CD4-positive, alpha-beta T cell (primary cell): ENCODE measurements around the gene CAPN15. TPM values are rescaled to one million over a fixed set of nuclear protein-coding genes. Genes with fewer than 3 reads are reported as not detected.

Experiments used
- ATAC-seq: fragments of 200-7000 bp; cut with Tn5 transposase; one replicate; pipeline ENCODE4 v1.10.0; 2022; ENCODE audit warnings: mild to moderate bottlenecking; ENCODE audit not compliant: poor library complexity
- CTCF ChIA-PET: fragments of 350-600 bp; sonication (Branson Sonifier 250); formaldehyde crosslinking; loops from one replicate; lab custom pipeline; 2021; ENCODE audit warnings: antibody characterized with exemption, inconsistent platforms; lab: Charles Lee
- POLR2A ChIA-PET: fragments of 350-600 bp; sonication (Branson Sonifier 250); formaldehyde crosslinking; loops from one replicate; lab custom pipeline; 2021; ENCODE audit warnings: antibody characterized with exemption, inconsistent platforms; lab: Charles Lee
- DNase-seq, 14 experiments: peaks; one replicate each; pipeline ENCODE4 v3.0.0-alpha.2; 2013 to 2020; ENCODE audit warnings: mixed read lengths in 2 of 14
- H3K27ac ChIP-seq, 2 donors: one replicate each; pipeline versions ENCODE4 v1.5.1 to v1.7.0; 2013; ENCODE audit warnings: low read length in 2 of 2, low read depth in 1 of 2, mild to moderate bottlenecking in 1 of 2
- H3K27me3 ChIP-seq, 2 experiments: 1 replicate in 1 of 2; 2 replicates in 1 of 2; pipeline versions ENCODE4 v1.6.1 to v1.7.0; 2013; ENCODE audit warnings: low read length in 2 of 2, control low read depth in 1 of 2, mild to moderate bottlenecking in 1 of 2, moderate library complexity in 1 of 2; ENCODE audit not compliant: insufficient read depth in 2 of 2, control insufficient read depth in 1 of 2
- H3K36me3 ChIP-seq: one replicate; pipeline ENCODE4 v1.6.1; 2013; ENCODE audit warnings: low read length, control low read depth; ENCODE audit not compliant: insufficient read depth
- H3K4me1 ChIP-seq: one replicate; pipeline ENCODE4 v1.6.1; 2013; ENCODE audit warnings: low read length, control low read depth; ENCODE audit not compliant: insufficient read depth
- H3K4me3 ChIP-seq: one replicate; pipeline ENCODE4 v1.5.1; 2013; ENCODE audit warnings: mild to moderate bottlenecking, low read length, moderate library complexity
- H3K9me3 ChIP-seq, 2 experiments: 1 replicate in 1 of 2; 2 replicates in 1 of 2; pipeline versions ENCODE4 v1.6.1 to v1.7.0; 2013; ENCODE audit warnings: low read length in 2 of 2, mild to moderate bottlenecking in 2 of 2, control low read depth in 1 of 2, moderate library complexity in 1 of 2; ENCODE audit not compliant: control insufficient read depth in 1 of 2, insufficient read depth in 1 of 2
- H3K27ac Mint-ChIP-seq: one replicate; pipeline ENCODE4 v1.8.0; 2020; ENCODE audit warnings: mixed read lengths
- H3K27me3 Mint-ChIP-seq: one replicate; pipeline ENCODE4 v1.8.0; 2021; ENCODE audit warnings: mixed read lengths
- H3K36me3 Mint-ChIP-seq: one replicate; pipeline ENCODE4 v1.8.0; 2021; ENCODE audit warnings: low read depth, mixed read lengths
- H3K4me1 Mint-ChIP-seq: one replicate; pipeline ENCODE4 v1.8.0; 2021; ENCODE audit warnings: low read depth, mixed read lengths
- H3K4me3 Mint-ChIP-seq: one replicate; pipeline ENCODE4 v1.8.0; 2020; ENCODE audit warnings: mild to moderate bottlenecking, mixed read lengths
- H3K9me3 Mint-ChIP-seq: one replicate; pipeline ENCODE4 v1.8.0; 2020; ENCODE audit warnings: mixed read lengths
- intact Hi-C, 2 experiments: fragments of 100-400 bp; cut with DNase I in 1 of 2; cut with micrococcal nuclease in 1 of 2; formaldehyde crosslinking; loops; one replicate each; pipeline versions ENCODE4 v1.15.1 to v1.9.0; 2023 to 2025; cut with DNase I, micrococcal nuclease
- total RNA-seq, 174 experiments: library from RNA in 2 of 174; stranded (reverse) in 2 of 174; gene quantifications; one replicate each; pipeline ENCODE4 v1.2.3 and lab custom pipeline; 2021 to 2026
- TF ChIP-seq, protein P1 (sequence below): fragments of 200-600 bp; IDR thresholded peaks from one replicate; pipeline ENCODE4 v1.8.0; 2022; ENCODE audit warnings: antibody characterized with exemption, mild to moderate bottlenecking

Gene CAPN15
- total RNA-seq, 2 experiments from 2014 or later: 35.5 to 36.9 TPM

DNA sequence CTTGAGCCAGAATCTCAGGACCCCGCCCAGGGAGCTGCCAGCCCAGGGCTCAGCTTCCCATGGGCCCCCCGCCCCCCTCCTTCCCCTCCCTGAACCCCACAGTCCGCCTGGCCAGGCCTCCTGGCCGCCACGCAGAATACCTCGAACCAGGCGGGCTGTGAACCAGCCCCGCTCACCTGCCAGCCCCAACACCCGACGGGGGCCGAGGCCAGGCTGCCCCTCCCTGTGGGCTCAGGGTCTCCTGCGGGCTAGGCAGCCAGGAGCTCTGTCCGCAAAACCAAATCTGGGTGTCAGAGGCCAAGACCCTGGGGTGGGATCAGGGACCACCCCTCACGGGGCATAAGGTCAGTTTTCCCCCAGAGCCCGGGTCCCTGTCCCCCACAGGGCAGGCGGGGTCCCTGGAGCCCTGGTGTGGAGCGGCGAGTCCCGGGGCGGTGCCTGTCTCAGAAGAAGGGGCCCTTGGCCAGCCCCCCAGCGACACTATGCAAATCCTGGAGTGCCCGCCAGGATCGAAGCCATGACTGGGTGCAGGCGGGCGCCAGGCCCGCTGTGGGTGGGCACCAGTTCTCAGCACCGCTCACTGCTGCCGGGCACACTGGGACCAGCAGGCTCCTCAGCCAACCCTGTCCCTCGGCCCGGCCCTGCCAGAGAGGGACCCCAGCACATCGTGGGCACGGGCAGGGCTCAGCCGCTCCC is 26.2 kb downstream of the CAPN15 start:
- ChIA-PET CTCF (no interaction called here), POLR2A (no interaction called here)
- H3K9me3 Mint-ChIP-seq: no peaks in the 10 kb centered on the region
- TF ChIP-seq, protein P1, sequence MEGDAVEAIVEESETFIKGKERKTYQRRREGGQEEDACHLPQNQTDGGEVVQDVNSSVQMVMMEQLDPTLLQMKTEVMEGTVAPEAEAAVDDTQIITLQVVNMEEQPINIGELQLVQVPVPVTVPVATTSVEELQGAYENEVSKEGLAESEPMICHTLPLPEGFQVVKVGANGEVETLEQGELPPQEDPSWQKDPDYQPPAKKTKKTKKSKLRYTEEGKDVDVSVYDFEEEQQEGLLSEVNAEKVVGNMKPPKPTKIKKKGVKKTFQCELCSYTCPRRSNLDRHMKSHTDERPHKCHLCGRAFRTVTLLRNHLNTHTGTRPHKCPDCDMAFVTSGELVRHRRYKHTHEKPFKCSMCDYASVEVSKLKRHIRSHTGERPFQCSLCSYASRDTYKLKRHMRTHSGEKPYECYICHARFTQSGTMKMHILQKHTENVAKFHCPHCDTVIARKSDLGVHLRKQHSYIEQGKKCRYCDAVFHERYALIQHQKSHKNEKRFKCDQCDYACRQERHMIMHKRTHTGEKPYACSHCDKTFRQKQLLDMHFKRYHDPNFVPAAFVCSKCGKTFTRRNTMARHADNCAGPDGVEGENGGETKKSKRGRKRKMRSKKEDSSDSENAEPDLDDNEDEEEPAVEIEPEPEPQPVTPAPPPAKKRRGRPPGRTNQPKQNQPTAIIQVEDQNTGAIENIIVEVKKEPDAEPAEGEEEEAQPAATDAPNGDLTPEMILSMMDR: no peak
- Histone ChIP-seq H3K27me3 (peaks cover 4 to 5% of the 10 kb centered on the region in 2 experiments), H3K4me1 (no peaks in the 10 kb centered on the region), H3K27ac (no peak overlapping the region), H3K9me3 (peaks cover 0 to 3% of the 10 kb centered on the region in 2 experiments), H3K4me3 (no peak overlapping the region), H3K36me3 (peaks cover 19% of the 10 kb centered on the region)
- no peaks in the 10 kb centered on the region for H3K4me1 Mint-ChIP-seq
- ATAC-seq (no peak), DNase-seq (no peak)
- no peaks in the 10 kb centered on the region for H3K36me3 Mint-ChIP-seq
- H3K27me3 Mint-ChIP-seq: peaks cover 6% of the 10 kb centered on the region
- H3K27ac Mint-ChIP-seq: no peak overlapping the region
- intact Hi-C loops: no loop called here
- H3K4me3 Mint-ChIP-seq: no peak overlapping the region

DNA sequence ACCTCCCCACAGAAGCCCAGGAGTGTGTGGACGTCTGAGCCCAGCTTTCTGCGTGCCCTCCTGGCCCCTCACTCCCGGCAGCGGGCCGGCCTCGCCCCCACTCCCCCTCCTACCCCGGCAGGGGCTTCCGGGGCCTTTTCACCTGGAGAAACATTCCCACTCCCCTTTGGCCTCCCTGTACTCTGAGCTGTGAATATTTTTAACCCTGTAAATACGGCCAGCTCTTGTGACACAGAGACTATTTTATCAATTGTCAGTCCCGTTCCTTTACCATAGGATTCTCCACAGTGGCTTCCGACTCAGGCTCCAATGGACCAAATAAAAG is 26.7 kb downstream of the CAPN15 start:
- Mint-ChIP-seq H3K27me3 (peaks cover 6% of the 10 kb centered on the region), H3K4me3 (no peak overlapping the region), H3K36me3 (no peaks in the 10 kb centered on the region), H3K4me1 (no peaks in the 10 kb centered on the region), H3K9me3 (no peaks in the 10 kb centered on the region), H3K27ac (no peak overlapping the region)
- H3K4me1 ChIP-seq: no peaks in the 10 kb centered on the region
- POLR2A ChIA-PET: no interaction called here
- CTCF ChIA-PET: no interaction called here
- H3K4me3 ChIP-seq: no peak overlapping the region
- H3K9me3 ChIP-seq: peaks cover 0 to 9% of the 10 kb centered on the region in 2 experiments
- DNase-seq (no peak), ATAC-seq (no peak)
- no peak overlapping the region for H3K27ac ChIP-seq
- H3K27me3 ChIP-seq: peaks cover 6 to 10% of the 10 kb centered on the region in 2 experiments
- intact Hi-C loops: no loop called here
- peaks cover 18% of the 10 kb centered on the region for H3K36me3 ChIP-seq
- TF ChIP-seq, protein P1: no peak

DNA sequence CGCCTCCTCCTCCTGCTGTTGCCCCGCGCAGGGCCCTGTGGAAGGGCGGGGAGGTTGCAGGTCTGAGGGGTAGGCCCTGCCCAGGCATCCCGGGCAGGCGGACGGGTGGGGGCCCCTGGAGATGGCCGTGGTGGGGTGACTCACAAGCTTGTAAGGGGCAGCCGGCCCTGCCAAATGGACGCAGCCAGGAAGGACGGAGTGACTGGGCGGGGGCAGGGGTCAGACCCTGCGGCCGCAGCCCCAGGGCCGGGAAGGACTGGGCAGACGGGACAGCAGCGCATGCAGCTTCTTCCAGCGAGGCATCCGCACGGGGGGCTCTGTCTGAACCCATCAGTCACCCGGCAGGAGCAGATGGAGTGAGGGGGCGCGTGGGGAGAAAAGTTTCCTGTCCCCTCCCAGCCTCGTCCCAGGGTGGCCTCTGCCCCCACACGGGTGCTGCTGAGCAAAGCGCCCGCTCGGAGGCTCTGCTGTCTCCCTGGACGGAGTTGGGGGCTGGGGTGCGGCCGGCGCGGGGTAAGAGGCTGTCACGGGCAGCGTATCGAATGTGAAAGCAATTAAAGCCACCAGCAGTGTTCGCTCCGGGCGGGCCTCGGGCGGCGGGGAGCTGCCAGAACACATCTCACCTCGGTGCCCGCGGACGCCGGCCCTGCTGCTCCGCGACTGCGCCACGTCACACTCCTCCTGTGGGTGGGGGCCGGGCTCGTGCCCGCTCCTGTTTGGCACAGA is 27.3 kb downstream of the CAPN15 start:
- H3K27me3 ChIP-seq: peaks cover 11 to 15% of the 10 kb centered on the region in 2 experiments
- no peak overlapping the region for H3K4me3 ChIP-seq
- Mint-ChIP-seq H3K27ac (no peak overlapping the region), H3K36me3 (no peaks in the 10 kb centered on the region), H3K9me3 (no peaks in the 10 kb centered on the region), H3K27me3 (peaks cover 6% of the 10 kb centered on the region), H3K4me3 (no peak overlapping the region), H3K4me1 (no peaks in the 10 kb centered on the region)
- H3K27ac ChIP-seq: no peak overlapping the region
- CTCF ChIA-PET: no interaction called here
- no peak for ATAC-seq
- peaks cover 4% of the 10 kb centered on the region for H3K4me1 ChIP-seq
- POLR2A ChIA-PET: no interaction called here
- intact Hi-C loops: no loop called here
- peaks cover 0 to 11% of the 10 kb centered on the region in 2 experiments for H3K9me3 ChIP-seq
- DNase-seq: no peak
- H3K36me3 ChIP-seq: peaks cover 18% of the 10 kb centered on the region
- TF ChIP-seq, protein P1: no peak
